H9 (cell line): ENCODE measurements around the gene FAU. TPM values are rescaled to one million over a fixed set of nuclear protein-coding genes. Genes with fewer than 3 reads are reported as not detected.

Source experiments
- DNase-seq: peaks from one replicate; pipeline ENCODE4 v3.0.0-alpha.2; 2017
- H2AFZ ChIP-seq: one replicate; pipeline ENCODE4 v1.6.1; 2013; ENCODE audit warnings: mild to moderate bottlenecking, low read length, control low read depth, moderate library complexity
- H2AK5ac ChIP-seq: 2 replicates; pipeline ENCODE4 v1.6.1; 2013; ENCODE audit warnings: low read length, control low read depth, mixed read lengths; ENCODE audit not compliant: insufficient read length
- H2BK120ac ChIP-seq: one replicate; pipeline ENCODE4 v1.6.1; 2013; ENCODE audit warnings: low read depth, mild to moderate bottlenecking, low read length, control low read depth, inconsistent platforms; ENCODE audit not compliant: poor library complexity, severe bottlenecking
- H2BK12ac ChIP-seq: 2 replicates; pipeline ENCODE4 v1.6.1; 2013; ENCODE audit warnings: low read length, control low read depth, mixed read lengths, low read depth; ENCODE audit not compliant: insufficient read length
- H2BK15ac ChIP-seq: 2 replicates; pipeline ENCODE4 v1.6.1; 2013; ENCODE audit warnings: low read depth, low read length, control low read depth
- H2BK20ac ChIP-seq: one replicate; pipeline ENCODE4 v1.6.1; 2013; ENCODE audit warnings: low read depth, mild to moderate bottlenecking, low read length, control low read depth, inconsistent platforms; ENCODE audit not compliant: poor library complexity, severe bottlenecking
- H2BK5ac ChIP-seq: 2 replicates; pipeline ENCODE4 v1.6.1; 2013; ENCODE audit warnings: low read length, control low read depth, mixed read lengths; ENCODE audit not compliant: insufficient read length
- H3K14ac ChIP-seq: 2 replicates; pipeline ENCODE4 v1.6.1; 2013; ENCODE audit warnings: low read length, control low read depth; ENCODE audit not compliant: insufficient read depth
- H3K18ac ChIP-seq: 2 replicates; pipeline ENCODE4 v1.6.1; 2013; ENCODE audit warnings: low read depth, mild to moderate bottlenecking, mixed read lengths, low read length, control low read depth; ENCODE audit not compliant: insufficient read length
- H3K23ac ChIP-seq: 2 replicates; pipeline ENCODE4 v1.6.1; 2013; ENCODE audit warnings: low read length, control low read depth, mixed read lengths, low read depth; ENCODE audit not compliant: insufficient read length
- H3K23me2 ChIP-seq: 2 replicates; pipeline ENCODE4 v1.6.1; 2013; ENCODE audit warnings: low read depth, mild to moderate bottlenecking, mixed read lengths, low read length, control low read depth; ENCODE audit not compliant: insufficient read length, poor library complexity, severe bottlenecking
- H3K27ac ChIP-seq: 2 replicates; pipeline ENCODE4 v1.5.1; 2013; ENCODE audit warnings: low read length, control low read depth, mixed read lengths, low read depth; ENCODE audit not compliant: insufficient read length
- H3K27me3 ChIP-seq: 2 replicates; pipeline ENCODE4 v1.6.1; 2013; ENCODE audit warnings: low read length, control low read depth, inconsistent platforms; ENCODE audit not compliant: insufficient read depth
- H3K4ac ChIP-seq: 2 replicates; pipeline ENCODE4 v1.6.1; 2013; ENCODE audit warnings: low read depth, mild to moderate bottlenecking, control low read depth, inconsistent platforms, low read length, moderate library complexity
- H3K4me1 ChIP-seq: 2 replicates; pipeline ENCODE4 v1.6.1; 2013; ENCODE audit warnings: low read length, control low read depth, inconsistent platforms; ENCODE audit not compliant: insufficient read depth
- H3K4me2 ChIP-seq: 2 replicates; pipeline ENCODE4 v1.6.1; 2013; ENCODE audit warnings: low read length, control low read depth, mixed read lengths; ENCODE audit not compliant: insufficient read length, insufficient read depth
- H3K56ac ChIP-seq: 2 replicates; pipeline ENCODE4 v1.6.1; 2013; ENCODE audit warnings: low read depth, mild to moderate bottlenecking, mixed read lengths, low read length, control low read depth; ENCODE audit not compliant: insufficient read length
- H3K79me1 ChIP-seq: 2 replicates; pipeline ENCODE4 v1.6.1; 2013; ENCODE audit warnings: low read depth, mild to moderate bottlenecking, moderate library complexity, low read length, control low read depth, inconsistent platforms; ENCODE audit not compliant: insufficient read depth, poor library complexity, severe bottlenecking
- H3K79me2 ChIP-seq: 2 replicates; pipeline ENCODE4 v1.6.1; 2013; ENCODE audit warnings: low read length, control low read depth, inconsistent platforms; ENCODE audit not compliant: insufficient read depth
- H3K9ac ChIP-seq: 2 replicates; pipeline ENCODE4 v1.6.1; 2013; ENCODE audit warnings: low read length, control low read depth, mixed read lengths; ENCODE audit not compliant: insufficient read length; ENCODE audit errors: extremely low read depth
- H3K9me3 ChIP-seq: one replicate; pipeline ENCODE4 v1.6.1; 2013; ENCODE audit warnings: low read depth, low read length, inconsistent platforms; ENCODE audit not compliant: control insufficient read depth
- H3T11ph ChIP-seq: one replicate; pipeline ENCODE4 v1.6.1; 2013; ENCODE audit warnings: mild to moderate bottlenecking, low read length, control low read depth, inconsistent platforms
- H4K20me1 ChIP-seq: one replicate; pipeline ENCODE4 v1.6.1; 2013; ENCODE audit not compliant: control insufficient read depth, insufficient read length, insufficient read depth
- H4K5ac ChIP-seq: 2 replicates; pipeline ENCODE4 v1.6.1; 2013; ENCODE audit warnings: low read depth, mild to moderate bottlenecking, mixed read lengths, low read length, control low read depth; ENCODE audit not compliant: insufficient read length
- H4K8ac ChIP-seq: replicated peaks from 2 replicates; pipeline ENCODE4 v1.6.1; 2013; ENCODE audit warnings: low read length, control low read depth, mixed read lengths, low read depth; ENCODE audit not compliant: insufficient read length
- H4K91ac ChIP-seq: 2 replicates; pipeline ENCODE4 v1.6.1; 2013; ENCODE audit warnings: low read depth, mild to moderate bottlenecking, moderate library complexity, mixed read lengths, low read length, control low read depth; ENCODE audit not compliant: insufficient read length
- H3K27ac Mint-ChIP-seq, 3 experiments: 2 replicates in 2 of 3; 3 replicates in 1 of 3; pipeline ENCODE4 v1.8.0; 2020 to 2021; ENCODE audit warnings: mixed read lengths in 3 of 3, mild to moderate bottlenecking in 1 of 3, moderate library complexity in 1 of 3
- H3K27me3 Mint-ChIP-seq: 2 replicates; pipeline ENCODE4 v1.8.0; 2021; ENCODE audit warnings: low read depth, mild to moderate bottlenecking, moderate library complexity, mixed read lengths
- H3K36me3 Mint-ChIP-seq, 3 experiments: 2 replicates in 2 of 3; 3 replicates in 1 of 3; pipeline ENCODE4 v1.8.0; 2020 to 2021; ENCODE audit warnings: low read depth in 3 of 3, mixed read lengths in 3 of 3; ENCODE audit not compliant: insufficient read depth in 1 of 3
- H3K4me1 Mint-ChIP-seq, 2 experiments: 2 replicates each; pipeline ENCODE4 v1.8.0; 2020; ENCODE audit warnings: mixed read lengths in 2 of 2
- H3K4me3 Mint-ChIP-seq, 2 experiments: 2 replicates in 1 of 2; 3 replicates in 1 of 2; pipeline ENCODE4 v1.8.0; 2020 to 2021; ENCODE audit warnings: mild to moderate bottlenecking in 2 of 2, mixed read lengths in 2 of 2, moderate library complexity in 1 of 2
- H3K9me3 Mint-ChIP-seq, 2 experiments: 2 replicates in 1 of 2; 3 replicates in 1 of 2; pipeline ENCODE4 v1.8.0; 2020; ENCODE audit warnings: mild to moderate bottlenecking in 2 of 2, mixed read lengths in 2 of 2, moderate library complexity in 1 of 2
- WGBS: extraction: QIAGEN DNeasy Blood & Tissue Kit; methylation state at CpG from one replicate; pipeline ENCODE4 v1.1.7; 2013; ENCODE audit warnings: missing lambda C conversion rate, low lambda C conversion rate, mixed read lengths; ENCODE audit not compliant: insufficient read length; ENCODE audit errors: extremely low coverage; 5-methylcytosine and 5-hydroxymethylcytosine counted together
- total RNA-seq: library from RNA; stranded (reverse); gene quantifications from 2 replicates; pipeline ENCODE4 v1.2.1, GENCODE V29; 2021
- TF ChIP-seq, protein P1 (sequence below): fragments of 200-600 bp; sonication (generic); conservative IDR thresholded peaks from 3 replicates; pipeline ENCODE4 v1.8.0; 2021; ENCODE audit warnings: antibody characterized with exemption, mild to moderate bottlenecking

Gene FAU
- total RNA-seq, 1 experiment from 2014 or later: 898 TPM

DNA sequence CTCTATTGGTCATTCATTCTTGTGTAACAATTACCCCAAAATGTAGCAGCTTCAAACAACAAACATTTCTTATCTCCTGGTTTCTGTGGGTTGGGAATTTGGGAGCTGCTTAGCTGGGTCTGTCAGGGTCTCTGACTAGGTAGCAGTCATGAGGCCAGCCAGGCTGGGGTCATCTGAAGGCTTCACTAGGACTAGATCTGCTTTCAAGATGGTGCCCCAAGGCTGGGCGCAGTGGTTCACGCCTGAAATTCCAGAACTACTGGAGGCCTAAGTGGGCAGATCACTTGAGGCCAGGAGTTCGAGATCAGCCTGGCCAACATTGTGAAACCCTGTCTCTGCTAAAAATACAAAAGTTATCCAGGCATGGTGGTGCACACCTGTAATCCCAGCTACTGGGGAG, 35.0 kb upstream of the FAU start:
- no peaks in the 10 kb centered on the region for H3K36me3 Mint-ChIP-seq
- no peak overlapping the region for H3K4me2 ChIP-seq
- no peaks in the 10 kb centered on the region for H3K4me1 Mint-ChIP-seq
- H2BK20ac ChIP-seq: no peak overlapping the region
- H3K23me2 ChIP-seq: no peaks in the 10 kb centered on the region
- H4K20me1 ChIP-seq: no peaks in the 10 kb centered on the region
- H3K14ac ChIP-seq: no peak overlapping the region
- H3K56ac ChIP-seq: no peak overlapping the region
- no peak overlapping the region for H2BK5ac ChIP-seq
- no peaks in the 10 kb centered on the region for H3K27me3 ChIP-seq
- no peaks in the 10 kb centered on the region for H3K9me3 Mint-ChIP-seq
- H3K27ac Mint-ChIP-seq: no peak overlapping the region; a peak in 1 of 7 replicates
- H3K27me3 Mint-ChIP-seq: peaks cover 16% of the 10 kb centered on the region
- no peaks in the 10 kb centered on the region for H3K79me2 ChIP-seq
- no peak overlapping the region for H2AK5ac ChIP-seq
- no peak overlapping the region for H4K91ac ChIP-seq
- no peaks in the 10 kb centered on the region for H3K4me1 ChIP-seq
- H3K9me3 ChIP-seq: no peaks in the 10 kb centered on the region
- DNase-seq: no peak
- H3K9ac ChIP-seq: no peak overlapping the region
- no peak overlapping the region for H3K18ac ChIP-seq
- WGBS: no CpG with 5 or more reads among the region's 3 CpGs
- no peak overlapping the region for H4K8ac ChIP-seq
- H3K23ac ChIP-seq: no peak overlapping the region
- H2BK15ac ChIP-seq: no peak overlapping the region
- no peak overlapping the region for H2BK120ac ChIP-seq
- no peak overlapping the region for H3K27ac ChIP-seq
- TF ChIP-seq, protein P1, sequence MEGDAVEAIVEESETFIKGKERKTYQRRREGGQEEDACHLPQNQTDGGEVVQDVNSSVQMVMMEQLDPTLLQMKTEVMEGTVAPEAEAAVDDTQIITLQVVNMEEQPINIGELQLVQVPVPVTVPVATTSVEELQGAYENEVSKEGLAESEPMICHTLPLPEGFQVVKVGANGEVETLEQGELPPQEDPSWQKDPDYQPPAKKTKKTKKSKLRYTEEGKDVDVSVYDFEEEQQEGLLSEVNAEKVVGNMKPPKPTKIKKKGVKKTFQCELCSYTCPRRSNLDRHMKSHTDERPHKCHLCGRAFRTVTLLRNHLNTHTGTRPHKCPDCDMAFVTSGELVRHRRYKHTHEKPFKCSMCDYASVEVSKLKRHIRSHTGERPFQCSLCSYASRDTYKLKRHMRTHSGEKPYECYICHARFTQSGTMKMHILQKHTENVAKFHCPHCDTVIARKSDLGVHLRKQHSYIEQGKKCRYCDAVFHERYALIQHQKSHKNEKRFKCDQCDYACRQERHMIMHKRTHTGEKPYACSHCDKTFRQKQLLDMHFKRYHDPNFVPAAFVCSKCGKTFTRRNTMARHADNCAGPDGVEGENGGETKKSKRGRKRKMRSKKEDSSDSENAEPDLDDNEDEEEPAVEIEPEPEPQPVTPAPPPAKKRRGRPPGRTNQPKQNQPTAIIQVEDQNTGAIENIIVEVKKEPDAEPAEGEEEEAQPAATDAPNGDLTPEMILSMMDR: no peak
- H3K79me1 ChIP-seq: no peaks in the 10 kb centered on the region
- no peak overlapping the region for H3K4ac ChIP-seq
- H4K5ac ChIP-seq: no peak overlapping the region
- H3T11ph ChIP-seq: no peak overlapping the region
- H3K4me3 Mint-ChIP-seq: no peak overlapping the region
- H2BK12ac ChIP-seq: no peak overlapping the region
- H2AFZ ChIP-seq: no peak overlapping the region
